GM12878 (cell line): ENCODE data around the gene HEXIM1.

Experiments
- FOS ChIP-seq: IDR thresholded peaks from 3 replicates; pipeline ENCODE4 v1.6.1; 2011; ENCODE audit warnings: borderline replicate concordance; ENCODE audit not compliant: insufficient read length; ENCODE audit errors: extremely low read depth
- FOXK2 ChIP-seq: fragments of 450-650 bp; IDR thresholded peaks from 2 replicates; pipeline ENCODE4 v1.6.1; 2017; ENCODE audit warnings: mild to moderate bottlenecking, moderate library complexity
- GABPA ChIP-seq: IDR thresholded peaks from 2 replicates; pipeline ENCODE4 v1.6.1; 2014; ENCODE audit warnings: antibody characterized with exemption, low read depth, mild to moderate bottlenecking, inconsistent platforms
- KDM1A ChIP-seq: fragments of 200-600 bp; sonication (generic); IDR thresholded peaks from 2 replicates; pipeline ENCODE4 v1.6.1; 2016; ENCODE audit warnings: borderline replicate concordance
- LARP7 ChIP-seq: fragments of 450-650 bp; IDR thresholded peaks from 2 replicates; pipeline ENCODE4 v1.6.1; 2017; ENCODE audit warnings: mild to moderate bottlenecking
- POLR2A ChIP-seq: IDR thresholded peaks from 2 replicates; pipeline ENCODE4 v1.6.1; 2011; ENCODE audit warnings: low read depth, mild to moderate bottlenecking, low read length
- POLR2AphosphoS5 ChIP-seq: IDR thresholded peaks from 2 replicates; pipeline ENCODE4 v1.6.1; 2011; ENCODE audit warnings: mild to moderate bottlenecking, low read length, inconsistent platforms
- SIN3A ChIP-seq: IDR thresholded peaks from 2 replicates; pipeline ENCODE4 v1.6.1; 2012; ENCODE audit warnings: low read depth, low read length, improper control_type of control experiment
- SMAD1 ChIP-seq: fragments of 450-650 bp; IDR thresholded peaks from 2 replicates; pipeline ENCODE4 v1.6.1; 2018; ENCODE audit warnings: mild to moderate bottlenecking, low read depth; ENCODE audit not compliant: partially characterized antibody
- SPI1 ChIP-seq: IDR thresholded peaks from 2 replicates; pipeline ENCODE4 v1.6.1; 2011; ENCODE audit warnings: low read depth, mild to moderate bottlenecking, low read length, moderate library complexity, borderline replicate concordance; ENCODE audit not compliant: insufficient read depth
- YY1 ChIP-seq: IDR thresholded peaks from 2 replicates; pipeline ENCODE4 v1.6.1; 2011; ENCODE audit warnings: low read depth, mild to moderate bottlenecking, low read length
- ZNF24 ChIP-seq: fragments of 450-650 bp; IDR thresholded peaks from 2 replicates; pipeline ENCODE4 v1.6.1; 2017; ENCODE audit warnings: antibody characterized with exemption, mild to moderate bottlenecking
- TF ChIP-seq, protein P1 (sequence below), 3 experiments: IDR thresholded peaks in 2 of 3; conservative IDR thresholded peaks in 1 of 3; 2 replicates each; pipeline ENCODE4 v1.5.1; 2011; ENCODE audit warnings: low read depth in 3 of 3, low read length in 3 of 3, mild to moderate bottlenecking in 3 of 3, control low read depth in 2 of 3, moderate library complexity in 2 of 3, inconsistent platforms in 1 of 3, mixed read lengths in 1 of 3; ENCODE audit not compliant: control insufficient read depth in 2 of 3, insufficient read depth in 1 of 3; ENCODE audit errors: extremely low read depth in 1 of 3
- TF ChIP-seq, protein P2 (sequence below): IDR thresholded peaks from 2 replicates; pipeline ENCODE4 v1.6.1; 2012; ENCODE audit warnings: low read depth, low read length, improper control_type of control experiment

DNA sequence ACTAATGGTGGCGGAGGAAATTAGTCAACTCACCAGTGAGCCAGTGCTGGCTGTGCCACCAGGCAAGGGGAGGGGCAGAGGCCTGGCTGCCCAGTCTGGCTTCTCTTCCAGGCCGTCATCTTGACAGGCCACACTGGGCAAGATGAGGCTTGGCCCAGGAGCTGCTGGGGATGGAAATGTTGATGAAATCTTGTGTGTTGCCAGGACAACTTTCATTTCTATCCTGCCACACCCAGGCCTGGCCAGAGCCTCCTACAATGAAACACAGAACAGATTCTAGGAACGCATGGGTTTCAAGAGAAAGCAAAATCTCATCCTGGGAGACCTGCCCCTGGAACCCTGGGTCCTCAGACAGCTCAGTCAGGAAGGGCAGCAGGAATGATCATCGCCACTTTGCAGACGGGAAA is 22.7 kb downstream of the HEXIM1 start:
- TF ChIP-seq POLR2A = no peak
- no peak for TF ChIP-seq ZNF24
- TF ChIP-seq, protein P1, sequence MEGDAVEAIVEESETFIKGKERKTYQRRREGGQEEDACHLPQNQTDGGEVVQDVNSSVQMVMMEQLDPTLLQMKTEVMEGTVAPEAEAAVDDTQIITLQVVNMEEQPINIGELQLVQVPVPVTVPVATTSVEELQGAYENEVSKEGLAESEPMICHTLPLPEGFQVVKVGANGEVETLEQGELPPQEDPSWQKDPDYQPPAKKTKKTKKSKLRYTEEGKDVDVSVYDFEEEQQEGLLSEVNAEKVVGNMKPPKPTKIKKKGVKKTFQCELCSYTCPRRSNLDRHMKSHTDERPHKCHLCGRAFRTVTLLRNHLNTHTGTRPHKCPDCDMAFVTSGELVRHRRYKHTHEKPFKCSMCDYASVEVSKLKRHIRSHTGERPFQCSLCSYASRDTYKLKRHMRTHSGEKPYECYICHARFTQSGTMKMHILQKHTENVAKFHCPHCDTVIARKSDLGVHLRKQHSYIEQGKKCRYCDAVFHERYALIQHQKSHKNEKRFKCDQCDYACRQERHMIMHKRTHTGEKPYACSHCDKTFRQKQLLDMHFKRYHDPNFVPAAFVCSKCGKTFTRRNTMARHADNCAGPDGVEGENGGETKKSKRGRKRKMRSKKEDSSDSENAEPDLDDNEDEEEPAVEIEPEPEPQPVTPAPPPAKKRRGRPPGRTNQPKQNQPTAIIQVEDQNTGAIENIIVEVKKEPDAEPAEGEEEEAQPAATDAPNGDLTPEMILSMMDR (IDR thresholded peaks at IDR 0.05 in 2 of 3, conservative IDR thresholded peaks at IDR 0.05 in 1 of 3; ENCODE audit: control insufficient read depth in 2 of 3, extremely low read depth in 1 of 3, insufficient read depth in 1 of 3, low read depth in 3 of 3, low read length in 3 of 3) = no peak
- no peak for TF ChIP-seq FOXK2
- no peak for TF ChIP-seq KDM1A
- TF ChIP-seq SMAD1 = no peak
- no peak for TF ChIP-seq POLR2AphosphoS5
- TF ChIP-seq, protein P2, sequence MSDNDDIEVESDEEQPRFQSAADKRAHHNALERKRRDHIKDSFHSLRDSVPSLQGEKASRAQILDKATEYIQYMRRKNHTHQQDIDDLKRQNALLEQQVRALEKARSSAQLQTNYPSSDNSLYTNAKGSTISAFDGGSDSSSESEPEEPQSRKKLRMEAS = no peak
- TF ChIP-seq FOS = no peak
- no peak for TF ChIP-seq GABPA
- no peak for TF ChIP-seq LARP7
- TF ChIP-seq SPI1 = no peak
- TF ChIP-seq SIN3A = no peak
- no peak for TF ChIP-seq YY1
